K562 (cell line): Measurements from ENCODE around the gene ZNF319. TPM values are rescaled to one million over a fixed set of nuclear protein-coding genes. Genes with fewer than 3 reads are reported as not detected.

Source experiments
- ARHGAP35 ChIP-seq: fragments of 450-650 bp; IDR thresholded peaks from 2 replicates; pipeline ENCODE4 v1.6.1; 2018; ENCODE audit not compliant: partially characterized antibody
- BHLHE40 ChIP-seq: IDR thresholded peaks from 2 replicates; pipeline ENCODE4 v1.6.1; 2011; ENCODE audit warnings: low read length, improper control_type of control experiment
- CREB3L1 ChIP-seq: fragments of 450-650 bp; IDR thresholded peaks from 2 replicates; pipeline ENCODE4 v1.6.1; 2014; ENCODE audit warnings: low read depth, mild to moderate bottlenecking, moderate library complexity, borderline replicate concordance
- FOXM1 ChIP-seq, 2 experiments: fragments of 450-650 bp in 1 of 2; sonication (generic) in 1 of 2; formaldehyde crosslinking in 1 of 2; IDR thresholded peaks; 2 replicates each; pipeline versions ENCODE4 v1.6.1 to v1.9.0; 2017 to 2022; ENCODE audit warnings: low read depth in 2 of 2, mild to moderate bottlenecking in 2 of 2, missing genetic modification reagents in 1 of 2, moderate library complexity in 1 of 2
- GTF2A2 ChIP-seq: IDR thresholded peaks from 2 replicates; pipeline ENCODE4 v1.6.1; 2016; ENCODE audit warnings: mild to moderate bottlenecking, missing genetic modification characterization, missing compliant biosample characterization
- GTF2E2 ChIP-seq: fragments of 200-800 bp; sonication (Bioruptor generic); IDR thresholded peaks from 2 replicates; pipeline ENCODE4 v1.6.1; 2016; ENCODE audit warnings: missing genetic modification characterization, missing compliant biosample characterization
- SIN3B ChIP-seq: fragments of 450-650 bp; IDR thresholded peaks from 2 replicates; pipeline ENCODE4 v1.6.1; 2017; ENCODE audit warnings: low read depth, mild to moderate bottlenecking, moderate library complexity
- SMAD4 ChIP-seq: fragments of 250-450 bp; sonication (Bioruptor Pico); conservative IDR thresholded peaks from 2 replicates; pipeline ENCODE4 v1.8.0; 2021; ENCODE audit warnings: inconsistent platforms, mild to moderate bottlenecking, moderate library complexity
- U2AF1 ChIP-seq: fragments of 200-400 bp; formaldehyde crosslinking; optimal IDR thresholded peaks from 2 replicates; pipeline ENCODE3; 2017; ENCODE audit warnings: mild to moderate bottlenecking, low read depth, low read length, moderate library complexity
- YBX1 ChIP-seq: fragments of 450-650 bp; IDR thresholded peaks from 2 replicates; pipeline ENCODE4 v1.7.1; 2016; ENCODE audit warnings: mild to moderate bottlenecking
- ZFX ChIP-seq: sonication (generic); formaldehyde crosslinking; IDR thresholded peaks from 2 replicates; pipeline ENCODE4 v1.8.0; 2022; ENCODE audit warnings: mild to moderate bottlenecking, missing genetic modification reagents, moderate library complexity
- ZNF407 ChIP-seq: fragments of 450-650 bp; IDR thresholded peaks from 2 replicates; pipeline ENCODE4 v1.6.1; 2016; ENCODE audit warnings: low read depth
- ZSCAN29 ChIP-seq: fragments of 450-650 bp; IDR thresholded peaks from 2 replicates; pipeline ENCODE4 v1.6.1; 2017
- polyA plus RNA-seq, 8 experiments: library from polyadenylated mRNA; depleted of rRNA in 4 of 8; stranded (reverse) in 5 of 8; unstranded in 3 of 8; fragments of >200 nt; fragmentation: Nextera tagmentation in 2 of 8; fragmentation: Illumina TruSeq in 1 of 8; extraction: Ambion mirVana in 2 of 8; extraction: Trizol in 1 of 8; gene quantifications; 2 replicates each; pipeline versions ENCODE4 v1.2.1 to v1.2.3, GENCODE V29; 2011 to 2014; ENCODE audit warnings: inconsistent platforms in 1 of 8, missing spikeins in 1 of 8
- total RNA-seq, 7 experiments: library from RNA; depleted of rRNA in 6 of 7; stranded (reverse); fragments of >200 nt in 6 of 7; fragmentation: Illumina TruSeq in 2 of 7; extraction: Trizol in 2 of 7; gene quantifications; 2 replicates each; pipeline versions ENCODE4 v1.2.1 to v1.2.3, GENCODE V29; 2011 to 2021; ENCODE audit warnings: low replicate concordance in 1 of 7

ZNF319 gene
- total and polyA plus RNA-seq, 9 of the 15 experiments (the other 6 are each of a cell fraction or from before 2014, with no cell fraction given) = 0.20 to 5.7 (median 1.4) TPM

- no peak for TF ChIP-seq YBX1
- TF ChIP-seq BHLHE40 = no peak
- TF ChIP-seq U2AF1 = peak; percentile 42
- TF ChIP-seq CREB3L1 = no peak
- TF ChIP-seq ZFX (CRISPR knock-in tag) = peak; percentile 97
- peak; percentile 71 for TF ChIP-seq GTF2E2 (tag)
- TF ChIP-seq FOXM1 (IDR thresholded peaks at IDR 0.05; ENCODE audit: low read depth) = no peak
- 0 out of 2 replicates have a peak, but pooled peaks have one; percentile 59 for TF ChIP-seq FOXM1 (CRISPR knock-in tag; IDR thresholded peaks at IDR 0.05; ENCODE audit: low read depth)
- TF ChIP-seq ARHGAP35 = no peak
- TF ChIP-seq SIN3B = peak; percentile 66; the same call in 1 of the 2 replicates
- no peak for TF ChIP-seq ZNF407
- TF ChIP-seq SMAD4 (CRISPR knock-in tag) = peak; percentile 36; the same call in 1 of the 2 replicates
- TF ChIP-seq ZSCAN29 = no peak
- TF ChIP-seq GTF2A2 (tag) = no peak
Observed at GRCh38 chr16:57999971-58000705, at the start of gene ZNF319 (continued).
